ENCODE data around the gene ICE2. TPM values are rescaled to one million over a fixed set of nuclear protein-coding genes. Genes with fewer than 3 reads are reported as not detected.

The ICE2 gene
- total and polyA plus RNA-seq, 2 experiments from 2014 or later = 64.2 to 64.3 TPM

DNA sequence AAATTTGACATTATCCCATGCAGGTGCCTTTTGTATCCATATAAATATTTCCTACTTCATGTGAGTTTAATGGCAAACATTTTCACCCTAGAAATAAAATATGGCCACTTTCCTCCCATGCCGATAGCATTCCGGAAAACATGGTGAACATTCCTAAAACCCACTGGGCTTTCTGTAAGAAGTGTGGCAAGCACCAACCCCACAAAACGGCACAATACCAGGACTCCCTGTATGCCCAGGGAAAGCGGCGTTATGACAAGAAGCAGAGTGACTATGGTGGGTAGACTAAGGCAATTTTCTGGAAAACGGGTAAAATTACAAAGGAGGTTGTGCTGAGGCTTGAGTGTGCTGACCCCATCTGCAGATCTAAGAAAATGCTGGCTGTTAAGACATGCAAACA lies 88.7 kb downstream of the ICE2 start (continued):
- TF ChIP-seq ZNF331 (CRISPR knock-in tag; IDR thresholded peaks at IDR 0.05; ENCODE audit: low read depth) = no peak
- TF ChIP-seq NANOG (IDR thresholded peaks at IDR 0.05; ENCODE audit: borderline replicate concordance) = no peak
- TF ChIP-seq CTCF (conservative IDR thresholded peaks at IDR 0.05; ENCODE audit: low read depth in 2 of 2) = no peak
- TF ChIP-seq REST (IDR thresholded peaks at IDR 0.05; ENCODE audit: unreplicated experiment) = no peak
- no peak for TF ChIP-seq STAT1 (IDR thresholded peaks at IDR 0.05; ENCODE audit: unreplicated experiment)

DNA sequence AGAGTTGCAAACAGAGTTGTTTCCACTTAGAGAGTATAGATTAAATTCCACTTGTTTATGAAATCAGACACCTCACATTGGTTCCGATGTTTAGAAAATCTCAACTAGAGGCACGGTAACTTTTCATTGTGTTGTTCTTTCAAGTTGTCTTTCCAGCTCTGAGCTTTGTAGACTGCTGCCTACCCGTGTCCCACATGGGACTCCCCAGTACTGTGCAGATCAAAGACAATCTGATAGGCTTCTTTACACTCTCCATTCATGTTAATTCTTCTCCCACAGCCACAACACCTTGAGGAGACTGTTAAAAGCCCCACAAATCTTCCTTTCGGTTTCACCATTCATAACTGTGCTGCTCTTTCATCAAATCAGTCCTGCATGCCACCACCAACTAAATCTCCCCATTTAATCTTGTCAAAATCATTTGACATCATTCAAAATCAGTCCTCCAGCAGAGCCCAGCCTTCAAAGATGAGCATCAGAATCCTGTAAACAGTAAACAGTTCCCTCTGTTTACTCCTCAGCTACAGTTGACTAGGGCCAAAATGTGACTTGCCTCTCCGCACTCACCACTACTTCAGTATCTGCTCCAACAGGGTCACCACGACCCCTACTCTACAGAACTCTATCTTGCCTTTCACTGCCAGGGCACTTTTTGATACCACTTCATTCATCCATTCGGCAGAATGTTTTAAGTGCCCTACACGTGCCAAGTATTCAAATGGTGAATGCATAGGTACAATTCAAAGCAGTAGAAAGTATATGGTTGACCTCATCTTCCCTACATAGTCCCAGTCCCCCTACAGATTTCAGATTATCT lies 89.5 kb downstream of the ICE2 start:
- Histone ChIP-seq H3K4me2 (no peak overlapping the region), H3K27me3 (ENCODE audit: insufficient read depth) (no peaks in the 10 kb centered on the region), H2AFZ (no peak overlapping the region), H3K36me3 (ENCODE audit: insufficient read depth) (peaks cover 6% of the 10 kb centered on the region; the same call in 1 of the 2 replicates), H3F3A (replicated peaks; ENCODE audit: low read depth) (no peaks in the 10 kb centered on the region), H3K79me2 (replicated peaks; ENCODE audit: insufficient read depth) (peaks cover 87% of the 10 kb centered on the region), H3K4me1 (ENCODE audit: insufficient read depth) (peaks cover 37% of the 10 kb centered on the region), H3K27ac (ENCODE audit: low read depth) (no peak overlapping the region), H3K4me3 (no peak overlapping the region), H4K20me1 (replicated peaks; ENCODE audit: insufficient read depth) (peaks cover 31% of the 10 kb centered on the region; the same call in 1 of the 2 replicates), H3K9me2 (ENCODE audit: insufficient read depth) (no peaks in the 10 kb centered on the region)
- no peak for DNase-seq (ENCODE audit: low spot score)
- no peaks in the 10 kb centered on the region for H3K27me3 Mint-ChIP-seq (ENCODE audit: insufficient read depth, low read depth, poor library complexity)
- H3K36me3 Mint-ChIP-seq (ENCODE audit: low read depth) = no peaks in the 10 kb centered on the region; the same call in 2 of the 3 replicates
- peaks cover 40% of the 10 kb centered on the region for H3K4me1 Mint-ChIP-seq
- H3K4me3 Mint-ChIP-seq = no peak overlapping the region
- ATAC-seq = no peak
- no peaks in the 10 kb centered on the region for H3K9me3 Mint-ChIP-seq
- no peak overlapping the region for H3K27ac Mint-ChIP-seq
- TF ChIP-seq, protein P1, sequence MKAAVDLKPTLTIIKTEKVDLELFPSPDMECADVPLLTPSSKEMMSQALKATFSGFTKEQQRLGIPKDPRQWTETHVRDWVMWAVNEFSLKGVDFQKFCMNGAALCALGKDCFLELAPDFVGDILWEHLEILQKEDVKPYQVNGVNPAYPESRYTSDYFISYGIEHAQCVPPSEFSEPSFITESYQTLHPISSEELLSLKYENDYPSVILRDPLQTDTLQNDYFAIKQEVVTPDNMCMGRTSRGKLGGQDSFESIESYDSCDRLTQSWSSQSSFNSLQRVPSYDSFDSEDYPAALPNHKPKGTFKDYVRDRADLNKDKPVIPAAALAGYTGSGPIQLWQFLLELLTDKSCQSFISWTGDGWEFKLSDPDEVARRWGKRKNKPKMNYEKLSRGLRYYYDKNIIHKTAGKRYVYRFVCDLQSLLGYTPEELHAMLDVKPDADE (IDR thresholded peaks at IDR 0.05) = no peak
- TF ChIP-seq CREB1 (CRISPR knock-in tag; IDR thresholded peaks at IDR 0.05; ENCODE audit: low read depth) (no peak), ZNF114 (CRISPR knock-in tag; IDR thresholded peaks at IDR 0.05) (no peak), ZNF331 (CRISPR knock-in tag; IDR thresholded peaks at IDR 0.05; ENCODE audit: low read depth) (no peak), JUNB (IDR thresholded peaks at IDR 0.05; ENCODE audit: unreplicated experiment) (no peak)
- TF ChIP-seq, protein P2, sequence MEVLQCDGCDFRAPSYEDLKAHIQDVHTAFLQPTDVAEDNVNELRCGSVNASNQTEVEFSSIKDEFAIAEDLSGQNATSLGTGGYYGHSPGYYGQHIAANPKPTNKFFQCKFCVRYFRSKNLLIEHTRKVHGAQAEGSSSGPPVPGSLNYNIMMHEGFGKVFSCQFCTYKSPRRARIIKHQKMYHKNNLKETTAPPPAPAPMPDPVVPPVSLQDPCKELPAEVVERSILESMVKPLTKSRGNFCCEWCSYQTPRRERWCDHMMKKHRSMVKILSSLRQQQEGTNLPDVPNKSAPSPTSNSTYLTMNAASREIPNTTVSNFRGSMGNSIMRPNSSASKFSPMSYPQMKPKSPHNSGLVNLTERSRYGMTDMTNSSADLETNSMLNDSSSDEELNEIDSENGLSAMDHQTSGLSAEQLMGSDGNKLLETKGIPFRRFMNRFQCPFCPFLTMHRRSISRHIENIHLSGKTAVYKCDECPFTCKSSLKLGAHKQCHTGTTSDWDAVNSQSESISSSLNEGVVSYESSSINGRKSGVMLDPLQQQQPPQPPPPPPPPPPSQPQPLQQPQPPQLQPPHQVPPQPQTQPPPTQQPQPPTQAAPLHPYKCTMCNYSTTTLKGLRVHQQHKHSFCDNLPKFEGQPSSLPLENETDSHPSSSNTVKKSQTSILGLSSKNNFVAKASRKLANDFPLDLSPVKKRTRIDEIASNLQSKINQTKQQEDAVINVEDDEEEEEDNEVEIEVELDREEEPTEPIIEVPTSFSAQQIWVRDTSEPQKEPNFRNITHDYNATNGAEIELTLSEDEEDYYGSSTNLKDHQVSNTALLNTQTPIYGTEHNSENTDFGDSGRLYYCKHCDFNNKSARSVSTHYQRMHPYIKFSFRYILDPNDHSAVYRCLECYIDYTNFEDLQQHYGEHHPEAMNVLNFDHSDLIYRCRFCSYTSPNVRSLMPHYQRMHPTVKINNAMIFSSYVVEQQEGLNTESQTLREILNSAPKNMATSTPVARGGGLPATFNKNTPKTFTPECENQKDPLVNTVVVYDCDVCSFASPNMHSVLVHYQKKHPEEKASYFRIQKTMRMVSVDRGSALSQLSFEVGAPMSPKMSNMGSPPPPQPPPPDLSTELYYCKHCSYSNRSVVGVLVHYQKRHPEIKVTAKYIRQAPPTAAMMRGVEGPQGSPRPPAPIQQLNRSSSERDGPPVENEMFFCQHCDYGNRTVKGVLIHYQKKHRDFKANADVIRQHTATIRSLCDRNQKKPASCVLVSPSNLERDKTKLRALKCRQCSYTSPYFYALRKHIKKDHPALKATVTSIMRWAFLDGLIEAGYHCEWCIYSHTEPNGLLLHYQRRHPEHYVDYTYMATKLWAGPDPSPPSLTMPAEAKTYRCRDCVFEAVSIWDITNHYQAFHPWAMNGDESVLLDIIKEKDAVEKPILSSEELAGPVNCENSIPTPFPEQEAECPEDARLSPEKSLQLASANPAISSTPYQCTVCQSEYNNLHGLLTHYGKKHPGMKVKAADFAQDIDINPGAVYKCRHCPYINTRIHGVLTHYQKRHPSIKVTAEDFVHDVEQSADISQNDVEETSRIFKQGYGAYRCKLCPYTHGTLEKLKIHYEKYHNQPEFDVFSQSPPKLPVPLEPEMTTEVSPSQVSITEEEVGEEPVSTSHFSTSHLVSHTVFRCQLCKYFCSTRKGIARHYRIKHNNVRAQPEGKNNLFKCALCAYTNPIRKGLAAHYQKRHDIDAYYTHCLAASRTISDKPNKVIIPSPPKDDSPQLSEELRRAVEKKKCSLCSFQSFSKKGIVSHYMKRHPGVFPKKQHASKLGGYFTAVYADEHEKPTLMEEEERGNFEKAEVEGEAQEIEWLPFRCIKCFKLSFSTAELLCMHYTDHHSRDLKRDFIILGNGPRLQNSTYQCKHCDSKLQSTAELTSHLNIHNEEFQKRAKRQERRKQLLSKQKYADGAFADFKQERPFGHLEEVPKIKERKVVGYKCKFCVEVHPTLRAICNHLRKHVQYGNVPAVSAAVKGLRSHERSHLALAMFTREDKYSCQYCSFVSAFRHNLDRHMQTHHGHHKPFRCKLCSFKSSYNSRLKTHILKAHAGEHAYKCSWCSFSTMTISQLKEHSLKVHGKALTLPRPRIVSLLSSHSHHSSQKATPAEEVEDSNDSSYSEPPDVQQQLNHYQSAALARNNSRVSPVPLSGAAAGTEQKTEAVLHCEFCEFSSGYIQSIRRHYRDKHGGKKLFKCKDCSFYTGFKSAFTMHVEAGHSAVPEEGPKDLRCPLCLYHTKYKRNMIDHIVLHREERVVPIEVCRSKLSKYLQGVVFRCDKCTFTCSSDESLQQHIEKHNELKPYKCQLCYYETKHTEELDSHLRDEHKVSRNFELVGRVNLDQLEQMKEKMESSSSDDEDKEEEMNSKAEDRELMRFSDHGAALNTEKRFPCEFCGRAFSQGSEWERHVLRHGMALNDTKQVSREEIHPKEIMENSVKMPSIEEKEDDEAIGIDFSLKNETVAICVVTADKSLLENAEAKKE (CRISPR knock-in tag; IDR thresholded peaks at IDR 0.05) = no peak

Measured in GM23338 (cell line).